Liver (tissue), 3 donors: Measurements from ENCODE around the gene HOXA3.

ENCODE experiments used
- EGR1 ChIP-seq, 2 donors: IDR thresholded peaks; 2 replicates each; pipeline ENCODE4 v1.6.1; 2016 to 2018; ENCODE audit warnings: antibody characterized with exemption in 2 of 2, low read depth in 2 of 2
- YY1 ChIP-seq: IDR thresholded peaks from 2 replicates; pipeline ENCODE4 v1.6.1; 2016; ENCODE audit warnings: antibody characterized with exemption, mild to moderate bottlenecking
- TF ChIP-seq, protein P1 (sequence below): IDR thresholded peaks from 2 replicates; pipeline ENCODE4 v1.6.1; 2016; ENCODE audit warnings: antibody characterized with exemption
- TF ChIP-seq, protein P2 (sequence below): fragments of 150-350 bp; IDR thresholded peaks from 2 replicates; pipeline ENCODE4 v1.5.1; 2017; ENCODE audit warnings: improper control_type of control experiment, low read depth, low read length; ENCODE audit not compliant: missing input control
- TF ChIP-seq, protein P3 (sequence below): IDR thresholded peaks from 2 replicates; pipeline ENCODE4 v1.6.1; 2016; ENCODE audit warnings: antibody characterized with exemption, mild to moderate bottlenecking
- donor health status: healthy.
- donor health status: healthy.

DNA sequence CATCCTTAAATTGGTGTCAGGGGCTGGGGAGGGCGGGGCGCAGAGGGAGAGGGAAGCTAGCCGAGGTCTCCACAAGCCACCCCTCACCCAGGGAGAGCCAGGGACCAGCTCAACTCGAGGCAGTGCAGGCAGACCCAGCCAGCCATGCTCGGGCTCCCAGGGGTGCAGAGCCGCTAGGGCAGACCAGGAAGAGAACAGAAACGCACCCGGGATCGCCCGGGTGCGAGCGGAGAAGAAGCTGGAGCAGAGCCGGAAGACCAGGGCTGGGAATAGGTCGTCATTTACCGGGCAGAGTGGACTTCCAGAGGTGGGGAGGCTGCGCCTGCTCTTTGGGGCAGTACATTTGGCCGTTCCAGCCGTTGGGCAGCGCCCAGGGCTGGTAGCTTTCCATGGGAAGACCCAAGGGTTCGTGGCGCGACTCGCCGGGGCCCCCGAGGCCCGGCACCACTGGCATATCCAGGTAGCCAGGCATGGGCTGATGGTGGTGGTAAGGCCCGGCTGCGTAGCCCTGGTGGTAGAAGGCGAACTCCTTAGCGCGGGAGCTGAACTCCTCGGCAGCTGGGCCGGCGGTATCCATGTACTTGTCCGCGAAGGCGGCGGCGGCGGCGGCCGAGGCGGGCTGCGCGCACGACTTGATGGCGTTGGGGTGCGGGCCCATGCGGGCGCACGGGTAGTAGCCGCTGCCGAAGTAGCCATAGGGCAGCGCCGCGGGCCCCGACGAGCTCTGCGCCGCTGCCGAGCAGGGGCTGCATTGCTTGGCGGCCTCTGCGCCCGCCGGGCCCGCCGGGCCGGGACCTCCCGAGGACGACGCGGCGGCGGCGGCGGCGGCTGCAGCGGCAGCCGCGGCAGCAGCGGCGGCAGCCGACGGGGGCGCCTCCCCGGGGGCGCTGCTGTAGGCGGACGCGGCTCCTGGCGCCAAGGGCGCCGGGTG lies 46.8 kb upstream of the HOXA3 start:
- TF ChIP-seq, protein P1, sequence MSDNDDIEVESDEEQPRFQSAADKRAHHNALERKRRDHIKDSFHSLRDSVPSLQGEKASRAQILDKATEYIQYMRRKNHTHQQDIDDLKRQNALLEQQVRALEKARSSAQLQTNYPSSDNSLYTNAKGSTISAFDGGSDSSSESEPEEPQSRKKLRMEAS = no peak
- TF ChIP-seq EGR1 (IDR thresholded peaks at IDR 0.05; ENCODE audit: low read depth in 2 of 2) (no peak), YY1 (no peak)
- TF ChIP-seq, protein P2, sequence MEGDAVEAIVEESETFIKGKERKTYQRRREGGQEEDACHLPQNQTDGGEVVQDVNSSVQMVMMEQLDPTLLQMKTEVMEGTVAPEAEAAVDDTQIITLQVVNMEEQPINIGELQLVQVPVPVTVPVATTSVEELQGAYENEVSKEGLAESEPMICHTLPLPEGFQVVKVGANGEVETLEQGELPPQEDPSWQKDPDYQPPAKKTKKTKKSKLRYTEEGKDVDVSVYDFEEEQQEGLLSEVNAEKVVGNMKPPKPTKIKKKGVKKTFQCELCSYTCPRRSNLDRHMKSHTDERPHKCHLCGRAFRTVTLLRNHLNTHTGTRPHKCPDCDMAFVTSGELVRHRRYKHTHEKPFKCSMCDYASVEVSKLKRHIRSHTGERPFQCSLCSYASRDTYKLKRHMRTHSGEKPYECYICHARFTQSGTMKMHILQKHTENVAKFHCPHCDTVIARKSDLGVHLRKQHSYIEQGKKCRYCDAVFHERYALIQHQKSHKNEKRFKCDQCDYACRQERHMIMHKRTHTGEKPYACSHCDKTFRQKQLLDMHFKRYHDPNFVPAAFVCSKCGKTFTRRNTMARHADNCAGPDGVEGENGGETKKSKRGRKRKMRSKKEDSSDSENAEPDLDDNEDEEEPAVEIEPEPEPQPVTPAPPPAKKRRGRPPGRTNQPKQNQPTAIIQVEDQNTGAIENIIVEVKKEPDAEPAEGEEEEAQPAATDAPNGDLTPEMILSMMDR = no peak
- TF ChIP-seq, protein P3, sequence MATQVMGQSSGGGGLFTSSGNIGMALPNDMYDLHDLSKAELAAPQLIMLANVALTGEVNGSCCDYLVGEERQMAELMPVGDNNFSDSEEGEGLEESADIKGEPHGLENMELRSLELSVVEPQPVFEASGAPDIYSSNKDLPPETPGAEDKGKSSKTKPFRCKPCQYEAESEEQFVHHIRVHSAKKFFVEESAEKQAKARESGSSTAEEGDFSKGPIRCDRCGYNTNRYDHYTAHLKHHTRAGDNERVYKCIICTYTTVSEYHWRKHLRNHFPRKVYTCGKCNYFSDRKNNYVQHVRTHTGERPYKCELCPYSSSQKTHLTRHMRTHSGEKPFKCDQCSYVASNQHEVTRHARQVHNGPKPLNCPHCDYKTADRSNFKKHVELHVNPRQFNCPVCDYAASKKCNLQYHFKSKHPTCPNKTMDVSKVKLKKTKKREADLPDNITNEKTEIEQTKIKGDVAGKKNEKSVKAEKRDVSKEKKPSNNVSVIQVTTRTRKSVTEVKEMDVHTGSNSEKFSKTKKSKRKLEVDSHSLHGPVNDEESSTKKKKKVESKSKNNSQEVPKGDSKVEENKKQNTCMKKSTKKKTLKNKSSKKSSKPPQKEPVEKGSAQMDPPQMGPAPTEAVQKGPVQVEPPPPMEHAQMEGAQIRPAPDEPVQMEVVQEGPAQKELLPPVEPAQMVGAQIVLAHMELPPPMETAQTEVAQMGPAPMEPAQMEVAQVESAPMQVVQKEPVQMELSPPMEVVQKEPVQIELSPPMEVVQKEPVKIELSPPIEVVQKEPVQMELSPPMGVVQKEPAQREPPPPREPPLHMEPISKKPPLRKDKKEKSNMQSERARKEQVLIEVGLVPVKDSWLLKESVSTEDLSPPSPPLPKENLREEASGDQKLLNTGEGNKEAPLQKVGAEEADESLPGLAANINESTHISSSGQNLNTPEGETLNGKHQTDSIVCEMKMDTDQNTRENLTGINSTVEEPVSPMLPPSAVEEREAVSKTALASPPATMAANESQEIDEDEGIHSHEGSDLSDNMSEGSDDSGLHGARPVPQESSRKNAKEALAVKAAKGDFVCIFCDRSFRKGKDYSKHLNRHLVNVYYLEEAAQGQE = no peak
